A204.1 (cell line): ENCODE measurements around the gene AP2M1.

Experiments used
- FAIRE-seq: peaks from 2 replicates; lab custom pipeline; 2012; peaks lifted over from hg19 to GRCh38; lab: Jason Lieb, UNC

The AP2M1 gene

DNA sequence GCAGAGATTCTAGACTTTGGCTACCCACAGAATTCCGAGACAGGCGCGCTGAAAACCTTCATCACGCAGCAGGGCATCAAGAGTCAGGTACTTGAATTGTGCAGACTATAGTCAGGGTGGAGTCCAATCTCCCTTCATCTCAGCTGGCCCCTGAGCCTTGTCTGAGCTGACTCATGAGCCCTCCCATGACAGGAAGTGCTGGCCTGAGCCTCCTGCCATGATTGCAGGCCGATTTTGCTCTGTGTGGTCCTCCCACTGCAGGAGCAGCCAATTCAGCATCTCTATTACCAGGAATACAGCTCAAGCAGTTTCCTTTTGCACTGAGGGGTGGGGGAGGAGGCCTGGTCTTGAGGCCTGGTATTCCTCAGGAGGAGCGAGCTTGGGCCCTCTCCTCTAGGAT is 5.5 kb downstream of the AP2M1 start:
- no peak for FAIRE-seq

DNA sequence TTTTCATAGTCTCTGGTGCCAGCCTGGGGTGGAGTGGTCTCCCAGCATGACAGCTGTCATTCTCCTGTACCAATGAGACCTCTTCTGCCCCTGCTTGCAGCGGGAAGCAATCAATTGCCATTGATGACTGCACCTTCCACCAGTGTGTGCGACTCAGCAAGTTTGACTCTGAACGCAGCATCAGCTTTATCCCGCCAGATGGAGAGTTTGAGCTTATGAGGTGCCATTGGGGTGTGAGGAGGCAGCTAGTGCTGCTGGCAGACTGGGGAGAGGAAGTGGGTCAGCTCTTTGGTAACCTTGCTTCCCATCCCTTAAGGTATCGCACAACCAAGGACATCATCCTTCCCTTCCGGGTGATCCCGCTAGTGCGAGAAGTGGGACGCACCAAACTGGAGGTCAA is 6.9 kb downstream of the AP2M1 start:
- FAIRE-seq, result no peak

DNA sequence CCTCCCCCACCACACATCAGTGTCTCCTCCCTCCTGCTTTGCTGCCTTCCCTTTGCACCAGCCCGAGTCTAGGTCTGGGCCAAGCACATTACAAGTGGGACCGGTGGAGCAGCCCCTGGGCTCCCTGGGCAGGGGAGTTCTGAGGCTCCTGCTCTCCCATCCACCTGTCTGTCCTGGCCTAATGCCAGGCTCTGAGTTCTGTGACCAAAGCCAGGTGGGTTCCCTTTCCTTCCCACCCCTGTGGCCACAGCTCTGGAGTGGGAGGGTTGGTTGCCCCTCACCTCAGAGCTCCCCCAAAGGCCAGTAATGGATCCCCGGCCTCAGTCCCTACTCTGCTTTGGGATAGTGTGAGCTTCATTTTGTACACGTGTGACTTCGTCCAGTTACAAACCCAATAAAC is 9.0 kb downstream of the AP2M1 start:
- FAIRE-seq, result no peak

DNA sequence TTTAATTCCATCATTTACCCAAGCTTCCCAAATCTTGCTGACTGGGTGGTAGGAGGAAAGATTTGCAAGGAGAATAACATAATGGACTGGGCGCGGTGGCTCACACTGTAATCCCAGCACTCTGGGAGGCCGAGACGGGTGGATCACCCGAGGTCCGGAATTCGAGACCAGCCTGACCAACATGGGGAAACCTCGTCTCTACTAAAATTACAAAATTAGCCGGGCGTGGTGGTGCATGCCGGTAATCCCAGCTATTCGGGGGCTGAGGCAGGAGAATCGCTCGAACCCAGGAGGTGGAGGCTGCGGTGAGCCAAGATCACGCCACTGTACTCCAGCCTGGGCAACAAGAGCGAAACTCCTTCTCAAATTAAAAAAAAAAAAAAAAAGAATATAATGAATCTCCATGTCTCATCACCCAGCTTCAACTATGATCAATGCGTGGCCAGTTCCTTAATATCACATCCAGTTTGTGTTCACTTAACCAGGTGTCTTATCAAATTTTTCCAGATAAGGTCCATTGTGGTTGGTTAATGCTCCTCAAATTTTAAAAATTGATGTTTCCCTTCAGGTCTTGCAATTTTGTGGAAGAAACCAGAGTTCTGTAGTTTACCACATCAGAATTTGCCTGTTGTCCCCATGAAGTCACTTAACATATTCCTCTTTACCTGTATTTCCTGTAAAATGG is 10.0 kb downstream of the AP2M1 start:
- no peak for FAIRE-seq

DNA sequence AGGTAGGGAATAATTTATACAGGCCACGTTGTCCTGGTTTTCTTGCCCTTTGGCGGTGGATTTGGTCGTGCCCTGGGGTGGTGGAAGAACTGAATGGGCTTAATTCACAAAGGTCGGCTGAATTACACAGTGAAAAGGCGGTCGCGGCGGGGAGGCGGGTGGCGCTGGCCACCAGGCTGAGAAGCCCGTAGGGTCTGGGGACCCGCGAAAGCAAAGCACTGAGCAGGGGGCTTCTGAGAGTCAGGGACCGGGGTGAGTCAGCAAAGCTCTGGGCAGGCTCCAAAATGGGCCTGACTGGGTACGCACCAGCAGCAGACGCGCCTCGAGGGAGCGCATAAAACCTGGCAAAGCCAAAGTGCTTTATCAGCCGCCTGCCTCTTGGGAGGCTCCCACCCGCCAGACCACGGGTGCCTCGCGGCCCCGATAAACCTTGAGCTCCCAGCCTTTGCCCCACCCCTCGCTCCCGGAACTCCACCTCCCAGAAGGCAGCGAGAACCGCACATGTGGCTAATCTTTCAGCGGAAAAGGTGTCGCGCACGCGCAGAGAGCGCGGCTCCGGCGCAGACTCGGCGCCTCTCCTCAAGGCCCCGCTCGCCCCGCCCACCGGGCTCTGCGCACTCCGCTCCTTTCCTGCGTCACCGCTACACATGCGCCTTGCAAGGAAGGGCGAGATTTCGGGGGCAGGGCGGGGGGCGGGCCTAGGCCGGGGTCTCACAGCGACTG is 11.0 kb downstream of the AP2M1 start:
- FAIRE-seq, result peak; percentile 56

DNA sequence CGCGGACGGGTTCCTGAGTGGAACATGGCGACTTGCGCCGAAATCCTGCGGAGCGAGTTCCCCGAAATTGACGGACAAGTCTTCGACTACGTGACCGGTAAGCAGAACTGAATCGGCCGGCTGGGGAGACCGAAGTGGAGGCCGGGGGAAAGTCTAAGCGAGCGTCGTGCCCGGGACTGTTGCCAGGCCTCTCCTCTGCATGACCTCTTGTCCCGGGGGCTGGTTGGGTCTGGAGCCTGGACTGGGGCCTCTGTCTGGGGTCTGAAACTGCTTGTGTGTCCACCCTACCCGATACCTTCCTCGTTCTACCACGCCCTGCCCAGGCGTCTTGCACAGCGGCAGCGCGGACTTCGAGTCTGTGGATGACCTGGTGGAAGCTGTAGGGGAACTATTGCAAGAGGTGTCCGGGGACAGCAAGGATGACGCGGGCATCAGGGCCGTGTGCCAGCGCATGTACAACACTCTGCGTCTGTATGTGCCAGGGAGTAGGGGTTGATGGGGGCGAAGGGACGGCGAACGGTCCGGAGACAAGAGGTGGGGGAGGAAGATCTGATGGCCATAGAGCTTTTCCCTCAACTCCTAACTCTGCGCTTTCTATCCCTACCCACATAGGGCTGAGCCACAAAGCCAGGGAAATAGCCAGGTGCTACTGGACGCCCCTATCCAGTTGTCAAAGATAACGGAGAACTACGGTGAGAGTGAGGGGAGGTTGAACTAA is 11.7 kb downstream of the AP2M1 start, which contains the start of gene ABCF3:
Gene ABCF3 (plus strand): TSS at position 16 of the 718 bp plus-strand sequence. CDS start 9 bp downstream, at position 25.
- no peak for FAIRE-seq

DNA sequence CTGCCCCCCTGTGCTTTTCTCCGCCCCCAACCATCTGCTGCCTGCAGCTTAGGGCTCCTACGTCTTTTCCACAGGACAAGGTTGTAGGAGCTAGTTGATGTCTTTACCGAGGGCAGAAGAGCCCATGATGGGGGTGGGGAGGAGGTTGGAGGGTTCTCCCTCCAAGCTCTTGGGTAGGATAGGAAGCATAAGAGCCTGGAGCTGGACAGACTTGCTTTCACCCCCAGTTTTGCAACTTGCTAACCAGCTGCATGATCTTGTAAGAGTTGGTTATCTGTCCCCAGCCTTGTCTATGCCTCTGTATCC is 12.2 kb downstream of the AP2M1 start:
- no peak for FAIRE-seq

DNA sequence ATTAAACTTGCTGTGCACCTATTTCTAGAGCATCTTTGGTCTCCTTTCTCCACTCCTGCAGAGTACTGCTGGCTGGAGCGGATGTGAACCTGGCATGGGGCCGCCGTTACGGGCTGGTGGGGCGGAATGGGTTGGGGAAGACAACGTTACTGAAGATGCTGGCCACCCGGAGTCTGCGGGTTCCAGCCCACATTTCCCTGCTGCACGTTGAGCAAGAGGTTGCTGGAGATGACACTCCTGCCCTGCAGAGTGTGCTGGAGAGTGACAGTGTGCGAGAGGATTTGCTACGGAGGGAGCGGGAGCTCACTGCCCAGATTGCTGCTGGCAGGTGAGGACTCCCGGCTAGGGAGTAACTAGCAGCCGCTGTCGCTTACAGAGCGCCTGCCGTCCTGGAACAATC is 13.4 kb downstream of the AP2M1 start:
- no peak for FAIRE-seq

DNA sequence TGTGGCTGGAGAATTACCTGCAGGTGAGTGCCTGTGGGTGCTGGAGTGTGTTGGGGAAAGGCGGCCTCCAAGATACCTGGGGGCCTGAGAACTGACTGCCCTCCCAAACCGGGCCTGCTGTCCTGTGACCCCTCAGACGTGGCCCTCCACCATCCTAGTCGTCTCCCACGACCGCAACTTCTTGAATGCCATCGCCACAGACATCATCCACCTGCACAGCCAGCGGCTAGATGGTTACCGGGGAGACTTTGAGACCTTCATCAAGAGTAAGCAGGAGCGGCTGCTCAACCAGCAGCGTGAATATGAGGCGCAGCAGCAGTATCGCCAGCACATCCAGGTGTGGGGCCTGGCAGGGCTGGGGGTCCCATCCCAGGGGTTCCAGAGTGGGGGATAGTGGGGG is 14.8 kb downstream of the AP2M1 start:
- no peak for FAIRE-seq

DNA sequence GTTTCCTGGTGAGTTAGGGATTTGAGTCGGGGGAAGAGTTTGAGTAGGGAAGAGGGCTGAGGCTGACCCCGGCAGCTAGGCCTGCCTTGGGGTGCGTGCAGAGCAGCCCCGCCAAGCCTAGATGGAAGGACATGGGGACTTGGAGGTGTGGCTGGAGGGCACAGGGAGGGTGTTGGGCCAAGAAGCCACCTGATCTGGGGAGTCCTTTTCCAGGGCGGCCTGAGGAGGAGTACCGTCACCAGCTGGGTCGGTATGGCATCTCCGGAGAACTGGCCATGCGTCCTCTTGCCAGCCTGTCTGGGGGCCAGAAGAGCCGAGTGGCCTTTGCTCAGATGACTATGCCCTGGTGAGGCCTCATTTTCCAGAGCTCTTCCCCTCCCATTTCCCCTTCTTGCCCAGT is 18.2 kb downstream of the AP2M1 start:
- FAIRE-seq, result no peak

DNA sequence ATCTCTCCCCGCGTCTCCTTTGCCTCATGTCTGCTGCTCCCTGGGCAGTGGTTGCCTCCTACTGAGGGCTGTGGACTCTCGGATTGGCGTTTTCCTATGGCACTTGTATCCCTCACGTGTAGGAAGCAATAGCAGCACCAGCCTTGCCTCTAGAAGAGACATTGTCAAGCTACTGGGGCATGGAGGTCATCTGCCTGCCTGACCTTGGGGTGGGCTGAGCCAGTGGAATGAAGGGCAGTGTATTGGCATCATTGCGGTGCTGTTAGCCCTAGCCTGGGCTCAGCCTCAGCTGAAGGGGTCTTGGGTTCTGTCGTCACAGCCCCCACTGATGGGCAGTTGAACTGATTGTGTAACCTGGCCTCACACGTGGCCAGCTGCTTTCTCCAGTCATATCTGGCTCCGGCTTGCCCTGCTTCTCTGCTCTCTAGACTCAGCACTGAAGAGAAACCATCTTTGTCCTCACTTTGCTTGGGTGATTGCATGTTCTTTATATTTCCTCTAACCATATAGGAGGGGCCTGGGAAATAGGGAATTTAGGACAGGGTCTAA is 19.4 kb downstream of the AP2M1 start:
- no peak for FAIRE-seq

DNA sequence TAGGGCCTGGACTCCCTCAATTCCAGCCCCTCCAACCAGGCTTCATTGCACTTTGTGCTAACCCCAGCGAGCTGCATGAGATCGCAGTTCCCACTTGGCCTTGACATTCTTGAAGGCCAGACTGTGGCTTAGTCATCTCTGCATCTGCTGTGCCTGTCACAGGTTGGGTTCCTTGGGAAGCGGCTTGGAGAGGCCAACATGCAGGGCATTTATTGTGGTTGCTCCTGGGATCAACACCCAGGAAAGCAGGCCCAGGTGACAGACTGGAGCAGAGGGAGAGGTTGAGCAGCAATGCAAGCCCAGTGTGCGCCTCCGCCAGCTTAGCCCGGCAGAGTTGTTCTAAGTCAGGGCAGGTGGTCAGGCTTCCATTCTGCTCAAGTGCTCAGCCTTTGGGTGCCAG is 21.9 kb downstream of the AP2M1 start:
- no peak for FAIRE-seq

DNA sequence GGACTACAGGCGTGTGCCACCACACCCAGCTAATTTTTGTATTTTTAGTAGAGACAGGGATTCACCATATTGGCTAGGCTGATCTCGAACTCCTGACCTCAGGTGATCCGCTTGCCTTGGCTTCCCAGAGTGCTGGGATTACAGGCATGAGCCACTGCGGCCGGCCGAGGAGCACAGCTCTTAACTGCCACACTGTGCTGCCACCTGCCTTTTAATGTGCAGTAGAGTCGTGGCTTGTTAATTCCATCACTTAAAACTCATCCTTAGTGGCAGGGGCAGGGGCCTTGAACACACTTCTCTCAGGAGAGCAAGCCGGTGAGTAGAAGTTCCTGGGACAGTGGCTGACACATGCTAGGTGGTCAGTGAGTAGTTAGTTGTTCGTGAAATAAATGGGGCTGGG is 23.9 kb downstream of the AP2M1 start:
- no peak for FAIRE-seq

DNA sequence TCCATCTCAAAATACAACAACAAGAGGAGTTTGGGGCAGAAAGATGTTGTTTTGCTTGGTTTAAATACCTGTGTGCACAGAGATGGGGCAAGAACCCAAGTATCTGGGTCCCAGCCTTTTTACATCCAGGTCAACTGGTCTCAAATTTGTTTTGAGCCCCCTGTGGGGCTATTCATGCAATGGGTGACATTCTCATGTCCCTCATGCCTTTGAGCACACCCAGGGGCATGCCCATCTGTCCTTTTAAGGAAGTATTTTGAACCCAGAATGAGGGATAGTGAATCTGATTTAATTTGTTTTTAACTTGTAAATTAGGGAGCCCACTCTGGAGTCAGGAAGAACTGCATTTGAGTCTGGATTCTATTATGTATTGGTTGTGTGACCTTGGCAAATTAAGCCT is 26.2 kb downstream of the AP2M1 start:
- FAIRE-seq, result no peak

DNA sequence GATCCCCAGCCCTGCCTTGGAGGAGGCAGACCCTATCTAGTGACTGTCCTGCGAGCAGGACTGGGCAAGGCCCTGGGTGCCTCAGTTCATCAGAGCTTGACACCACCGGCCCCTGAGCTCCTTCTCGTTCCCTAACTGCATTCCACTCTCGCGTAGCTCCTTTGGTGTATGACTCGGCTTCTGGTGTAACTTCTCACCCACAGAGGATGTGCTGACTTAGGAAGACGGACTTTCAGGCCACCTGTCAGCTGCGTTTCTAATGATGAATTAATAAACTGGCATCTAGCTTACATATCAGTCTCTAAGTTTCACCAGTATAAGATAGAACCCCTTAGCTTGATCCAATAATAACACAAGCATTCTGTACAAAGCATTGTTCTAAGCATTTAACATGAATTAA is 28.9 kb downstream of the AP2M1 start:
- no peak for FAIRE-seq

DNA sequence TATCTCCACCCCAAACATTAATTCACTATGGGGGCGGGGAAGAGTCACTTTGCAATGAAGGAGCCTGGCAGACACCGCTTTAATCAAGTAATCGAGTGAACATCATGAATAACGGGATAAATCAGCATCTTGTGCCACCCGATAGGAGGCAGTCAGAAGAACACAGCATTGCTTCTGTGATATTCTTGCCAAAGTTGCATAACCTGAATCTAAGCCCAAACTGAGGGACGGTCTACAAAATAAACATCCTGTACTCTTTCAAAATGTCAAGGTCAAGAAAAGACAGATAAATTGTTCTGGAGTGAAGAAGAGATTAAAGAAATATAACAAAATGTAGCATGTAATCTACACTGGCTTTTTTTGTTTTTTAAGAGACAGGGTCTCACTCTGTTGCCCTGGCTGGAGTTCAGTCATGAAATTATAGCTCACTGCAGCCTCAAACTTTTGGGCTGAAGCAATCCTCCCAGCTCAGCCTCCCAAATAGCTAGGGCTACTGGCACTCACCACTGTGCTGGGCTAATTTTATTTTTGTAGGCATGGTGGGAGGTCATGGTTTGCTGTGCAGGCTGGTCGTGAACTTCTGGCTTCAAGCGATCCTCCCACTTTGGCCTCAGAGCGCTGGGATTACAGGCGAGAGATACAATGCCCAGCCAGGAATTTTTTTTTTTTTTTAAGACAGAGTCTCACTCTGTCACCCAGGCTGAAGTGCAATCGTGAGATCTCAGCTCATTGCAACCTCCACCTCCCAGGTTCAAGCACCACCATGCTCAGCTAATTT is 34.7 kb downstream of the AP2M1 start:
- no peak for FAIRE-seq

DNA sequence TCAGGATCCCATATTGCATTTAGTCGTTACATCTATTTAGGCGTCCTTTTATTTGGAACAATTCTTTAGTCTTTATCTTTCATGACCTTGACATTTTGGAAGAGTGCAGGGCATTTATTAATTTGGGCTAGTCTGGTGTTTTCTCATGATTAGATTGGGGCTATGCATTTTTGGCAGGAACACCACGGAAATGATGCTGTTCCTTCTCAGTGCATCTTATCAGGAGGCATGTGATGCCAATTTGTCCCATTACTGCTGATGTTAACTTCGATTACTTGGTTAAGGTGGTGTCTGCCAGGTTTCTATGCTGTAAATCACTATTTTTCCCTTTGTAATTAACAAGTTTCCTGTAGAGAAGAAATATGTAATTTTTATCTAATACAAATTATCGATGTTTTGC is 36.6 kb downstream of the AP2M1 start:
- no peak for FAIRE-seq

DNA sequence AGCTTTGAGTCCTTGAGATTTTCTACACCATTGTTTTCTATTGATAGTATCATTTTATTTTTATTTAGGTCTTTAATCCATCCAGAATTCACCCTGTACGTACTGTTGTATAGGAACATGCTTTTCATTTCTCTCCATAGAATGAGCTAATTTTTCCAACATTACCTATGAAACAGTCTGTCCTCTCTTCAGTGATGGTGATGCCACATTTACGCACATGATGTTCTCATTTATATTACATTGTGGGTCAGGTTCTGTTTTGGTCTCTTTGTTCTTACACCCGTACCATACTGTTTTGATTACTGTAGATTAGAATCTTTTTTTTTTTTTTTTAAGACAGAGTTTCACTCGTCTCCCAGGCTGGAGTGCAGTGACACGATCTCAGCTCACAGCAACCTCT is 37.1 kb downstream of the AP2M1 start:
- FAIRE-seq, result no peak

DNA sequence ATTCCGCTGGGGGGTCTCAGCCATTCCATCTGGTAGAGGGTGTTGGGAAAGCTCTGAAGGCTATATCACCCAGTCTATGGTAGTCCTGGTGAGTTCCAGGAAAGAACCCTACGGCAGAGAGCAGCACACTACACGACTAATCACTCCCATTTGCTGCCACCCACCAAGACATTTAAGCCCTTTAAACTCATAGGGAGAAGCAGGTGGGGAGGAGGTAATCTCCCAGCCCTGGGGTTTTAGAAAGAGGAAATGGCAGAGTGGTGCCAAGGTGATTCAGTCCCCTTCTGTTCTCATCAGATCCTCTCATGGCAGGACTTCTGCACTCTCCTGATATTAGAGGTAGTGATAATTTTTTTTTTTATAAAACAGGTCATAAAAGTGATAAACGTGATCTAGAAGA is 44.2 kb downstream of the AP2M1 start:
- FAIRE-seq, result no peak

DNA sequence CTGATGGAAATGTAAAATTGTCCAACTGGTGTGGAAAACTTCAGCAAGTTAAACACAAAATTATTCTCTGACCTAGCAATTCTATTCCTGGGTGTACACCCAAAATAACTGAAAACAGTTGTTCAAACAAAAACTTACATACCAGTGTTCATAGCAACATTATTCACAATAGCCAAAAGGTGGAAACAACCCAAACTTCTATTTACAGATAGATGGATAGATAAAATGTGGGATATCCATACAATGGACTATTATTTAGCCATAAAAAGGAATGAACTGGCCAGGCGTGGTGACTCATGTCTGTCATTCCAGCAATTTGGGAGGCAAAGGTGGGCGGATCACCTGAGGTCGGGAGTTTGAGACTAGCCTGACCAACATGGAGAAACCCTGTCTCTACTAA is 47.9 kb downstream of the AP2M1 start:
- FAIRE-seq, result no peak

DNA sequence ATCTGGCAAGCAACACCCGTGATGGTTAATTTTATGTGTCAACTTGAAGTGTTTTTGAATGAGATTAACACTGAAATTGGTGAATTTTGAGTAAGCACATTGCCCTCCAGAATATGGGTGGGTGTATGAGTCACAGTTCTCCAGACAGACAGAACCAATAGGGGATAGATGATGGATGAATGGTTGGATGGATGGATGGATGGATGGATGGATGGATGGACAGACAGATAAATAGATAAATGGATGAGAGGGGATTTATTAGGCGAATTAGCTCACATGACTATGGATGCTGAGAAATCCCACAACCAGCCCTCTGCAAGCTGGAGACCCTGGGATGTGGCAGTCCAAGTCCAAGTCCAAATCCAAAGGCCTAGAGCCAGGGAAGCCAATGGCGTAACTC is 49.3 kb downstream of the AP2M1 start:
- FAIRE-seq, result no peak

DNA sequence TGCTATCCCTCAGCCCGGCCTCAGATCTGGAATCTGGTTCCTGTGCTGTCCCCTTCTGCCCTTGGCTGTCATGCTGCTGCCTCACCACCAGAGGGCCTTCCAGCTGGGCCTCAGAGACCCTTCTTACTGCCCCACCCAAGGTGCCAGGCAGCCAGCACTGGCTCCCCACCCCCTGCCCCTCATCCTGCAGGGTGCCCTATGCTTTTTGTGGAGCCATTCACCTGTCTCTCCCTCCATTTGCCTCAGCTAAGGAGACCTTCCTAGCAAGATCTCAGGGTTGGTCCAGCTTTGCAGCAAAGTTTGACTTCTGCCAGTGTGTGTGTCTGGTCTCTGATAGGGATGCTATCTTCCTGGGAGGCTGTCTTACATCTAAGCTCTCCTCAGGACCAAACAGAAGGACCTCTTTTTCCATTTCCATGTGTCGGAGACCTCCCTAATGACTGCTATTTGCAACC is 52.9 kb downstream of the AP2M1 start:
- no peak for FAIRE-seq
